OCI-LY3 (cell line): Measurements from ENCODE around the gene MS4A5.

Source experiments
- EZH2phosphoT487 ChIP-seq: fragments of 200-600 bp; shearing (Covaris generic); IDR thresholded peaks from 2 replicates; pipeline ENCODE4 v1.6.1; 2018; ENCODE audit warnings: antibody characterized with exemption, mixed run types, low read depth
- TF ChIP-seq, protein P1 (sequence below): fragments of 200-600, 300-600 bp; sonication (generic); IDR thresholded peaks from 2 replicates; pipeline ENCODE4 v1.5.1; 2014; ENCODE audit warnings: antibody characterized with exemption, low read length, low read depth

DNA sequence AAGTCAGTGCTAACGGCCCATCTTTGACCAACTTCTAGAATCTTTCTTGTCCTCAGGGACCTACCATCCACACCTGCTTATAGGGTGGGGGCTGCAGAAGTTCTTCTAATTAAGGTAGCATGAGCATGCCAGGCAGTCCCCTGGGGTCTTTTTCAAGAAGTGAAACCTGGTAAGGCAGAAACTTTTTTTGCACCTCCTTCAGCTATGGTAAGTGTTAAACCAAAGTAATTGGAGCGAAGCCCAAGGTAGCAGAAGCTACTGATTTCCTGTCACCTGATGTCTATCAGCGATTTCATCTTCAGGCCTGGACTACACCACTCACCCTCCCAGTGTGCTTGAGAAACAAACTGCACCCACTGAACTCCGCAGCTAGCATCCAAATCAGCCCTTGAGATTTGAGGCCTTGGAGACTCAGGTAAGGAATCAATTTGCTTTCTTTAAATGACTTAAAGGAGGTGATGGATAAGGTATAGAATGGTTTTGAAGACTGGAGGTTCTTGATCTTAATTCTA, 26.2 kb downstream of the MS4A5 start, which contains the start of gene MS4A1:
- TF ChIP-seq, protein P1, sequence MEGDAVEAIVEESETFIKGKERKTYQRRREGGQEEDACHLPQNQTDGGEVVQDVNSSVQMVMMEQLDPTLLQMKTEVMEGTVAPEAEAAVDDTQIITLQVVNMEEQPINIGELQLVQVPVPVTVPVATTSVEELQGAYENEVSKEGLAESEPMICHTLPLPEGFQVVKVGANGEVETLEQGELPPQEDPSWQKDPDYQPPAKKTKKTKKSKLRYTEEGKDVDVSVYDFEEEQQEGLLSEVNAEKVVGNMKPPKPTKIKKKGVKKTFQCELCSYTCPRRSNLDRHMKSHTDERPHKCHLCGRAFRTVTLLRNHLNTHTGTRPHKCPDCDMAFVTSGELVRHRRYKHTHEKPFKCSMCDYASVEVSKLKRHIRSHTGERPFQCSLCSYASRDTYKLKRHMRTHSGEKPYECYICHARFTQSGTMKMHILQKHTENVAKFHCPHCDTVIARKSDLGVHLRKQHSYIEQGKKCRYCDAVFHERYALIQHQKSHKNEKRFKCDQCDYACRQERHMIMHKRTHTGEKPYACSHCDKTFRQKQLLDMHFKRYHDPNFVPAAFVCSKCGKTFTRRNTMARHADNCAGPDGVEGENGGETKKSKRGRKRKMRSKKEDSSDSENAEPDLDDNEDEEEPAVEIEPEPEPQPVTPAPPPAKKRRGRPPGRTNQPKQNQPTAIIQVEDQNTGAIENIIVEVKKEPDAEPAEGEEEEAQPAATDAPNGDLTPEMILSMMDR: no peak
- TF ChIP-seq EZH2phosphoT487: no peak
